ENCODE measurements around the gene SECTM1. TPM values are rescaled to one million over a fixed set of nuclear protein-coding genes. Genes with fewer than 3 reads are reported as not detected.

SECTM1 gene
- total RNA-seq, 1 donor from 2014 or later: 12.6 TPM

GRCh38 chr17:82280537-82280936 is 53.0 kb downstream of the SECTM1 start:
- DNase-seq: no peak

GRCh38 chr17:82278786-82279391 is 54.7 kb downstream of the SECTM1 start:
- DNase-seq: no peak

GRCh38 chr17:82278308-82278707 is 55.3 kb downstream of the SECTM1 start:
- DNase-seq: no peak

- no peak for DNase-seq
Measured at GRCh38 chr17:82277851-82278250, 55.7 kb downstream of the SECTM1 start.

GRCh38 chr17:82276938-82277337 is 56.6 kb downstream of the SECTM1 start:
- DNase-seq: no peak

- DNase-seq: no peak
Measured at GRCh38 chr17:82275326-82275725, 58.2 kb downstream of the SECTM1 start.

GRCh38 chr17:82274134-82275020 is 59.2 kb downstream of the SECTM1 start:
- no peak for DNase-seq

- peak; percentile 96 for DNase-seq
Measured at GRCh38 chr17:82273327-82274133, 60.0 kb downstream of the SECTM1 start, which contains the start of gene CSNK1D. Gene CSNK1D (minus strand): TSS chr17:82273700. CDS start chr17:82273381, 319 bp downstream.

GRCh38 chr17:82272495-82273326 is 60.9 kb downstream of the SECTM1 start:
- DNase-seq: peak; percentile 24

GRCh38 chr17:82271401-82271800 is 62.2 kb downstream of the SECTM1 start:
- DNase-seq: no peak

Other genes with a start within 250 kb of the SECTM1 start
- 33.8 TPM for gene FASN, start 235.5 kb downstream of the SECTM1 start, total RNA-seq
- gene CCDC57, start 120.9 kb downstream of the SECTM1 start, total RNA-seq: 24.7 TPM
- gene SLC16A3, start 104.7 kb downstream of the SECTM1 start, total RNA-seq: 142 TPM
- 72.8 TPM for gene CSNK1D, start 60.1 kb downstream of the SECTM1 start, total RNA-seq
- 0.72 TPM for gene CD7, start 16.2 kb downstream of the SECTM1 start, total RNA-seq
- gene TEX19, start 25.5 kb upstream of the SECTM1 start, total RNA-seq: not detected
- 5.8 TPM for gene UTS2R, start 38.0 kb upstream of the SECTM1 start, total RNA-seq
- gene HEXD, start 84.6 kb upstream of the SECTM1 start, total RNA-seq: 26.4 TPM
- 22.8 TPM for gene OGFOD3, start 84.8 kb upstream of the SECTM1 start, total RNA-seq
- 36.6 TPM for gene CYBC1, start 117.0 kb upstream of the SECTM1 start, total RNA-seq
- 73.0 TPM for gene NARF, start 125.0 kb upstream of the SECTM1 start, total RNA-seq
- 51.7 TPM for gene FOXK2, start 186.0 kb upstream of the SECTM1 start, total RNA-seq